HEK293 (cell line): ENCODE measurements around the gene RAP1GAP.
A peak's percentile ranks its signal among the peaks of the same experiment; 100 is the strongest.

ENCODE experiments used
- CTCF ChIA-PET: fragments of 350-600 bp; formaldehyde crosslinking; extraction: SDS; loops from one replicate; lab custom pipeline; 2021; ENCODE audit warnings: antibody characterized with exemption; lab: Yijun Ruan, JAX
- POLR2A ChIA-PET: fragments of 300-600 bp; formaldehyde crosslinking; extraction: SDS; loops from one replicate; lab custom pipeline; 2020; ENCODE audit warnings: antibody characterized with exemption, inconsistent platforms; lab: Yijun Ruan, JAX
- H3K27ac ChIP-seq: fragments of 200-500 bp; sonication (Bioruptor generic); 2 replicates; pipeline ENCODE4 v1.5.1; 2014; ENCODE audit warnings: low read depth, low read length, control low read depth, inconsistent platforms; ENCODE audit errors: extremely low read depth
- H3K36me3 ChIP-seq, 2 experiments: fragments of 200-500 bp in 1 of 2; sonication (Bioruptor generic) in 1 of 2; 1 replicate in 1 of 2; 2 replicates in 1 of 2; pipeline ENCODE4 v1.5.1; 2014 to 2017; ENCODE audit warnings: inconsistent platforms in 2 of 2, low read length in 2 of 2; ENCODE audit not compliant: control insufficient read depth in 2 of 2, insufficient read depth in 1 of 2
- H3K4me1 ChIP-seq: fragments of 200-500 bp; sonication (Bioruptor generic); 2 replicates; pipeline ENCODE4 v1.5.1; 2014; ENCODE audit warnings: mild to moderate bottlenecking, low read length, inconsistent platforms; ENCODE audit not compliant: control insufficient read depth, insufficient read depth
- H3K4me3 ChIP-seq: 2 replicates; pipeline ENCODE4 v1.5.1; 2011; ENCODE audit warnings: low read depth, mild to moderate bottlenecking, control low read depth, low read length, moderate library complexity
- H3K9me3 ChIP-seq: fragments of 200-500 bp; sonication (Bioruptor generic); 2 replicates; pipeline ENCODE4 v1.5.1; 2014; ENCODE audit warnings: low read depth, low read length, inconsistent platforms; ENCODE audit not compliant: control insufficient read depth, insufficient read depth
- OSR2 ChIP-seq: fragments of 450-650 bp; formaldehyde crosslinking; IDR thresholded peaks from 2 replicates; pipeline ENCODE4 v1.5.1; 2016; ENCODE audit warnings: missing biosample characterization, missing genetic modification characterization
- PATZ1 ChIP-seq: fragments of 450-650 bp; formaldehyde crosslinking; IDR thresholded peaks from 2 replicates; pipeline ENCODE4 v1.5.1; 2016; ENCODE audit warnings: missing biosample characterization, missing genetic modification characterization
- PRDM4 ChIP-seq: fragments of 450-650 bp; formaldehyde crosslinking; IDR thresholded peaks from 2 replicates; pipeline ENCODE4 v1.5.1; 2017; ENCODE audit warnings: missing biosample characterization, missing genetic modification characterization
- PRDM6 ChIP-seq: fragments of 450-650 bp; formaldehyde crosslinking; IDR thresholded peaks from 2 replicates; pipeline ENCODE4 v1.5.1; 2017; ENCODE audit warnings: missing biosample characterization, missing genetic modification characterization
- REPIN1 ChIP-seq: fragments of 450-650 bp; formaldehyde crosslinking; IDR thresholded peaks from 2 replicates; pipeline ENCODE4 v1.5.1; 2017; ENCODE audit warnings: missing biosample characterization, missing genetic modification characterization, low read depth
- SCRT1 ChIP-seq: fragments of 450-650 bp; formaldehyde crosslinking; IDR thresholded peaks from 2 replicates; pipeline ENCODE4 v1.5.1; 2016; ENCODE audit warnings: missing biosample characterization, missing genetic modification characterization, borderline replicate concordance
- SP2 ChIP-seq: fragments of 450-650 bp; formaldehyde crosslinking; IDR thresholded peaks from 2 replicates; pipeline ENCODE4 v1.5.1; 2016; ENCODE audit warnings: missing biosample characterization, missing genetic modification characterization
- ZBTB49 ChIP-seq: fragments of 450-650 bp; formaldehyde crosslinking; IDR thresholded peaks from 2 replicates; pipeline ENCODE4 v1.5.1; 2016; ENCODE audit warnings: missing biosample characterization, missing genetic modification characterization, low read depth
- ZFP37 ChIP-seq: fragments of 450-650 bp; formaldehyde crosslinking; IDR thresholded peaks from 2 replicates; pipeline ENCODE4 v1.5.1; 2016; ENCODE audit warnings: missing biosample characterization, missing genetic modification characterization
- ZNF121 ChIP-seq: fragments of 450-650 bp; formaldehyde crosslinking; IDR thresholded peaks from 2 replicates; pipeline ENCODE4 v1.5.1; 2016; ENCODE audit warnings: missing biosample characterization, missing genetic modification characterization
- ZNF155 ChIP-seq: fragments of 450-650 bp; formaldehyde crosslinking; IDR thresholded peaks from 2 replicates; pipeline ENCODE4 v1.5.1; 2016; ENCODE audit warnings: missing biosample characterization, missing genetic modification characterization
- ZNF23 ChIP-seq: fragments of 450-650 bp; formaldehyde crosslinking; IDR thresholded peaks from 2 replicates; pipeline ENCODE4 v1.5.1; 2016; ENCODE audit warnings: missing biosample characterization, missing genetic modification characterization, borderline replicate concordance
- ZNF350 ChIP-seq: fragments of 450-650 bp; formaldehyde crosslinking; IDR thresholded peaks from 2 replicates; pipeline ENCODE4 v1.5.0; 2017; ENCODE audit warnings: missing biosample characterization, mild to moderate bottlenecking, missing genetic modification characterization
- ZNF354C ChIP-seq: fragments of 450-650 bp; formaldehyde crosslinking; IDR thresholded peaks from 2 replicates; pipeline ENCODE4 v1.5.1; 2016; ENCODE audit warnings: missing biosample characterization, missing genetic modification characterization, low read depth, borderline replicate concordance
- ZNF416 ChIP-seq: fragments of 450-650 bp; formaldehyde crosslinking; IDR thresholded peaks from 2 replicates; pipeline ENCODE4 v1.5.1; 2016; ENCODE audit warnings: missing biosample characterization, missing genetic modification characterization
- ZNF48 ChIP-seq: fragments of 450-650 bp; formaldehyde crosslinking; IDR thresholded peaks from 2 replicates; pipeline ENCODE4 v1.5.1; 2016; ENCODE audit warnings: missing biosample characterization, missing genetic modification characterization
- ZNF664 ChIP-seq: fragments of 450-650 bp; formaldehyde crosslinking; IDR thresholded peaks from 2 replicates; pipeline ENCODE4 v1.5.1; 2016; ENCODE audit warnings: missing biosample characterization, missing genetic modification characterization
- ZNF777 ChIP-seq: fragments of 450-650 bp; formaldehyde crosslinking; IDR thresholded peaks from 2 replicates; pipeline ENCODE4 v1.5.1; 2017; ENCODE audit warnings: missing biosample characterization, missing genetic modification characterization, borderline replicate concordance
- ZSCAN30 ChIP-seq: fragments of 450-650 bp; IDR thresholded peaks from 2 replicates; pipeline ENCODE4 v1.5.1; 2018; ENCODE audit warnings: missing biosample characterization, mild to moderate bottlenecking, missing genetic modification characterization, moderate library complexity
- ZSCAN5A ChIP-seq: fragments of 450-650 bp; formaldehyde crosslinking; IDR thresholded peaks from 2 replicates; pipeline ENCODE4 v1.5.1; 2016; ENCODE audit warnings: missing biosample characterization, missing genetic modification characterization

The RAP1GAP gene

GRCh38 chr1:21630571-21631343 is 38.4 kb downstream of the RAP1GAP start:
- Histone ChIP-seq H3K4me3 (no peak overlapping the region), H3K27ac (no peak overlapping the region), H3K9me3 (no peaks in the 10 kb centered on the region), H3K4me1 (no peaks in the 10 kb centered on the region; the same call in 1 of the 2 replicates), H3K36me3 (no peaks in the 10 kb centered on the region)
- TF ChIP-seq SCRT1 (tag by site-specific recombination) (no peak), ZNF121 (peak; percentile 59), SP2 (tag by site-specific recombination) (peak; percentile 51), REPIN1 (tag by site-specific recombination) (no peak), PRDM6 (tag by site-specific recombination) (no peak), PATZ1 (no peak)
- ChIA-PET CTCF (no interaction called here), POLR2A (no interaction called here)

- Histone ChIP-seq H3K4me1 (no peaks in the 10 kb centered on the region; the same call in 1 of the 2 replicates), H3K36me3 (no peaks in the 10 kb centered on the region), H3K4me3 (no peak overlapping the region), H3K27ac (no peak overlapping the region), H3K9me3 (no peaks in the 10 kb centered on the region)
- ChIA-PET CTCF (no interaction called here), POLR2A (no interaction called here)
- peak; percentile 99 for TF ChIP-seq ZNF664 (tag by site-specific recombination)
- TF ChIP-seq ZFP37 (tag by site-specific recombination): no peak
Measured at GRCh38 chr1:21629971-21630370, 39.2 kb downstream of the RAP1GAP start.

GRCh38 chr1:21628798-21629393 is 40.3 kb downstream of the RAP1GAP start:
- POLR2A ChIA-PET: interaction anchor here (0.6 kb wide), 1 partner anchor 177 kb away, joined by 4 read pairs; no protein-coding TSS in a partner anchor
- CTCF ChIA-PET: no interaction called here
- no peak for TF ChIP-seq ZNF155 (tag by site-specific recombination)
- no peak for TF ChIP-seq PRDM4 (tag by site-specific recombination)
- TF ChIP-seq ZNF416 (tag by site-specific recombination): no peak
- TF ChIP-seq ZBTB49 (tag by site-specific recombination): no peak
- TF ChIP-seq ZNF350 (tag by site-specific recombination): no peak
- TF ChIP-seq OSR2 (tag by site-specific recombination): no peak
- TF ChIP-seq ZNF777 (tag by site-specific recombination): no peak
- TF ChIP-seq ZNF48: no peak
- TF ChIP-seq ZSCAN5A (tag by site-specific recombination): no peak
- no peak for TF ChIP-seq ZSCAN30 (tag by site-specific recombination)
- no peak for TF ChIP-seq ZNF23 (tag by site-specific recombination)
- TF ChIP-seq ZNF354C (tag by site-specific recombination): no peak

More at GRCh38 chr1:21628798-21629393, 40.3 kb downstream of the RAP1GAP start:
- H3K4me3 ChIP-seq: no peak overlapping the region
- no peaks in the 10 kb centered on the region for H3K36me3 ChIP-seq
- no peak overlapping the region for H3K27ac ChIP-seq
- H3K4me1 ChIP-seq: no peaks in the 10 kb centered on the region
- no peaks in the 10 kb centered on the region for H3K9me3 ChIP-seq
